ENCODE results near the gene SULT1E1. TPM values are rescaled to one million over a fixed set of nuclear protein-coding genes. Genes with fewer than 3 reads are reported as not detected.

The SULT1E1 gene
- total RNA-seq, 6 experiments from 2014 or later: 5.1 to 22.3 (median 6.6) TPM

DNA sequence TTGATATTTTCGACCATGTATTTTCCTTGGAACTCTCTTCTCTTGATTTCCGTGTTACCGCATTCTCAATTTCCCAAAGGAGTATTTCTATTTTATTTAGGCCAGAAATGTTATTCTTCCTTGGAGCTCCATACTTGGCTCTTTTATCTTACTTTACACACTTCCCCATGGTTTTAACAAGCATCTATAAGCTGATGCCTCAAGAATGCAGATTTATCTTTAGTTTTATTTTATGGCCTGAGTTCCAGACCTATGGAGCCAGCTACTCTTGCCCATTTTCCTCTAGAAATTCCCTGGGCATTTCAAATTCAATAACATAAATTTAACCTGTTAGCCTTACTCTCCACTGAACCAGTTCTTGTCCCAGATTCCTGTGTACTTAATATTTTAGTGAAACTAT is 43.7 kb downstream of the SULT1E1 start:
- 91% methylated on average over 3 of the region's 3 CpGs for WGBS (ENCODE audit: insufficient coverage, low coverage, low lambda C conversion rate, missing lambda C conversion rate)
- TF ChIP-seq, protein P1, sequence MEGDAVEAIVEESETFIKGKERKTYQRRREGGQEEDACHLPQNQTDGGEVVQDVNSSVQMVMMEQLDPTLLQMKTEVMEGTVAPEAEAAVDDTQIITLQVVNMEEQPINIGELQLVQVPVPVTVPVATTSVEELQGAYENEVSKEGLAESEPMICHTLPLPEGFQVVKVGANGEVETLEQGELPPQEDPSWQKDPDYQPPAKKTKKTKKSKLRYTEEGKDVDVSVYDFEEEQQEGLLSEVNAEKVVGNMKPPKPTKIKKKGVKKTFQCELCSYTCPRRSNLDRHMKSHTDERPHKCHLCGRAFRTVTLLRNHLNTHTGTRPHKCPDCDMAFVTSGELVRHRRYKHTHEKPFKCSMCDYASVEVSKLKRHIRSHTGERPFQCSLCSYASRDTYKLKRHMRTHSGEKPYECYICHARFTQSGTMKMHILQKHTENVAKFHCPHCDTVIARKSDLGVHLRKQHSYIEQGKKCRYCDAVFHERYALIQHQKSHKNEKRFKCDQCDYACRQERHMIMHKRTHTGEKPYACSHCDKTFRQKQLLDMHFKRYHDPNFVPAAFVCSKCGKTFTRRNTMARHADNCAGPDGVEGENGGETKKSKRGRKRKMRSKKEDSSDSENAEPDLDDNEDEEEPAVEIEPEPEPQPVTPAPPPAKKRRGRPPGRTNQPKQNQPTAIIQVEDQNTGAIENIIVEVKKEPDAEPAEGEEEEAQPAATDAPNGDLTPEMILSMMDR (IDR thresholded peaks at IDR 0.05): no peak
- TF ChIP-seq POLR2A (IDR thresholded peaks at IDR 0.05): no peak
- Histone ChIP-seq H3K36me3 (no peaks in the 10 kb centered on the region), H3K4me3 (no peak overlapping the region), H3K27ac (no peak overlapping the region), H3K27me3 (no peaks in the 10 kb centered on the region), H3K4me1 (no peaks in the 10 kb centered on the region), H3K9me3 (no peaks in the 10 kb centered on the region)
- ATAC-seq: no peak
- no peak for DNase-seq
- intact Hi-C loops (cut with DNase I): no loop called here

DNA sequence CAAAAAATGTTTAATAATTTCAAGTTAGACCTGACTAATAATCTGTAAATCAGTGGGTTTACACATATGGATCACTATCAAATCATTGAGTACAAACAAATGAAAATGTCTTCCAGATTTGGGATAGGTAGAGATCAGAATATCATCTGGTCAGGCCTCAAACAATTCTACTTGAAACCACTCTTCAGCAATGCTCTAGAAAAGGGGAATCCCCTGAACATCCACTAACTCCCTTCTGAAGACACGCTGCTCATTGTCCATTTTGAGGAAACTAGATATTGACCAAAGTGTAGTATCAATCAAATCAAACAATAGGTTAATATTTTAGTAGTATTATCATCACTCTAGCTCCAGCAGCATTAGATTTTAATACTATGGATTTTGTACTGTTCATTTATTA is 46.3 kb downstream of the SULT1E1 start:
- no peak overlapping the region for H3K4me3 ChIP-seq
- 89% methylated on average over 1 of the region's 1 CpG for WGBS (ENCODE audit: insufficient coverage, low coverage, low lambda C conversion rate, missing lambda C conversion rate)
- no peaks in the 10 kb centered on the region for H3K36me3 ChIP-seq
- ATAC-seq (no peak), DNase-seq (no peak)
- H3K4me1 ChIP-seq: no peaks in the 10 kb centered on the region
- no peak overlapping the region for H3K27ac ChIP-seq
- intact Hi-C loops (cut with DNase I): no loop called here
- TF ChIP-seq, protein P1 (IDR thresholded peaks at IDR 0.05): no peak
- TF ChIP-seq POLR2A (IDR thresholded peaks at IDR 0.05): no peak
- H3K9me3 ChIP-seq: no peaks in the 10 kb centered on the region
- H3K27me3 ChIP-seq: no peaks in the 10 kb centered on the region

DNA sequence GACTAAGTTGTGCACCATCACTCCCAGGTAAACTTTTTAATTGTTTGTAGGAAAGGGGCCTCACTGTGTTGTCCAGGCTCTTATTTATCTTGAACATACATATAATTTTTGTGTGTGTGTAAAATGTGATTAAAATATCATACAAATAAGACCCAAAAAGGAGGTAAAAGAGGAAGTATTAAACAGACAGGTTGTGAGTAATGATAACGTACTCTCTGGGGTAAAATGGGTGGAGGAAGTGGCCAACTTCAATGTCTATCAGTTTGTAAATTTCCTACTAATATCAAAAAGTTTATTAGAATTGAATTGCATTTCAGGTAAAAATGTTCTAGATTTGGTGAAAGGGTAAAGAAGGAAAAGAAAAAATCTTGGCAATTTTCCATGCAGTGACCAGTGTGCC is 48.8 kb downstream of the SULT1E1 start:
- 69% methylated on average over 1 of the region's 1 CpG for WGBS (ENCODE audit: insufficient coverage, low coverage, low lambda C conversion rate, missing lambda C conversion rate)
- Histone ChIP-seq H3K4me3 (no peak overlapping the region), H3K27ac (no peak overlapping the region), H3K27me3 (no peaks in the 10 kb centered on the region), H3K9me3 (no peaks in the 10 kb centered on the region), H3K36me3 (no peaks in the 10 kb centered on the region), H3K4me1 (no peaks in the 10 kb centered on the region)
- ATAC-seq (no peak), DNase-seq (no peak)
- intact Hi-C loops (cut with DNase I): no loop called here
- no peak for TF ChIP-seq POLR2A (IDR thresholded peaks at IDR 0.05)
- TF ChIP-seq, protein P1 (IDR thresholded peaks at IDR 0.05): no peak

GRCh38 chr4:69800599-69800998 is 59.3 kb downstream of the SULT1E1 start:
- no peak overlapping the region for H3K4me3 ChIP-seq
- H3K27me3 ChIP-seq: no peaks in the 10 kb centered on the region
- WGBS (ENCODE audit: insufficient coverage, low coverage, low lambda C conversion rate, missing lambda C conversion rate): 60% methylated on average over 1 of the region's 1 CpG
- H3K27ac ChIP-seq: no peak overlapping the region
- intact Hi-C loops (cut with DNase I): no loop called here
- no peaks in the 10 kb centered on the region for H3K9me3 ChIP-seq
- DNase-seq (no peak), ATAC-seq (no peak)
- no peaks in the 10 kb centered on the region for H3K4me1 ChIP-seq
- TF ChIP-seq, protein P1 (IDR thresholded peaks at IDR 0.05): no peak
- TF ChIP-seq POLR2A (IDR thresholded peaks at IDR 0.05): no peak
- no peaks in the 10 kb centered on the region for H3K36me3 ChIP-seq

DNA sequence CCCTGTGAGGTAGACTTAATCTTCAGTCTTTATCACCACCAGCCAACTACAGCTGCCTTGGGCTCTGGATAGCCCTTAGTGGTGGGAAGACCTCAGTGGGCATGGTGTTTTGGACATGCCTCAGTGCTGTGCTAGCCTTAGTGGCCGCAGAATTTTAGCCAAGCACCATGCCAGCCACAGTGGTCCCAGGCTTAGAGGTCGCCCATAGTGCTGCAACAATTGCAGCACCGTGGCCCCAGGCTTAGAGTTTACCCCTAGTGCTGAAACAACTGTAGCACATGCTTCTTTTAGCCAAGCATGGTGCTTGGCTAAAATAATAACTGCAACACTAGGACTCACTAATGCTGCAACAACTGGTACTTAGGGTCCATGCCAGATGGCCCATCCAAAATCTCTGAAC is 60.6 kb downstream of the SULT1E1 start:
- no peaks in the 10 kb centered on the region for H3K36me3 ChIP-seq
- no peak for TF ChIP-seq POLR2A (IDR thresholded peaks at IDR 0.05)
- TF ChIP-seq, protein P1 (IDR thresholded peaks at IDR 0.05): no peak
- no peaks in the 10 kb centered on the region for H3K9me3 ChIP-seq
- intact Hi-C loops (cut with DNase I): no loop called here
- H3K27ac ChIP-seq: no peak overlapping the region
- H3K4me3 ChIP-seq: no peak overlapping the region
- H3K4me1 ChIP-seq: no peaks in the 10 kb centered on the region
- DNase-seq (no peak), ATAC-seq (no peak)
- H3K27me3 ChIP-seq: no peaks in the 10 kb centered on the region
- 73% methylated on average over 2 of the region's 3 CpGs for WGBS (ENCODE audit: insufficient coverage, low coverage, low lambda C conversion rate, missing lambda C conversion rate)

Measured in right lobe of liver (tissue), 6 donors.